Measurements from ENCODE around the gene TOX3. TPM values are rescaled to one million over a fixed set of nuclear protein-coding genes. Genes with fewer than 3 reads are reported as not detected.

The TOX3 gene
- total RNA-seq, 1 experiment from 2014 or later = 20.2 TPM

- no peak for DNase-seq
- H3K4me1 Mint-ChIP-seq = peaks cover 5% of the 10 kb centered on the region in 2 experiments; a peak in 3 of 4 replicates
- H3K4me3 Mint-ChIP-seq = no peak overlapping the region
Observed at GRCh38 chr16:52404546-52404945, 142.4 kb downstream of the TOX3 start.

More at GRCh38 chr16:52404546-52404945, 142.4 kb downstream of the TOX3 start:
- Histone ChIP-seq H3K27me3 (ENCODE audit: insufficient read depth, low read length) (no peaks in the 10 kb centered on the region), H3K9me3 (ENCODE audit: control insufficient read depth, low read depth, low read length) (no peaks in the 10 kb centered on the region), H4K20me1 (ENCODE audit: control insufficient read depth, insufficient read depth, insufficient read length) (no peaks in the 10 kb centered on the region), H3K56ac (ENCODE audit: insufficient read length, low read depth, low read length) (no peak overlapping the region), H3K23ac (ENCODE audit: insufficient read length, low read depth, low read length) (no peak overlapping the region), H2BK5ac (ENCODE audit: insufficient read length, low read length) (no peak overlapping the region), H3T11ph (ENCODE audit: low read length) (no peak overlapping the region), H2BK15ac (ENCODE audit: low read depth, low read length) (no peak overlapping the region), H3K79me2 (ENCODE audit: insufficient read depth, low read length) (no peaks in the 10 kb centered on the region), H3K4me1 (ENCODE audit: insufficient read depth, low read length) (no peaks in the 10 kb centered on the region; the same call in 1 of the 2 replicates), H4K8ac (replicated peaks; ENCODE audit: insufficient read length, low read depth, low read length) (no peak overlapping the region), H2AK5ac (ENCODE audit: insufficient read length, low read length) (no peak overlapping the region), H2BK120ac (ENCODE audit: low read depth, low read length, poor library complexity, severe bottlenecking) (no peak overlapping the region), H3K4ac (ENCODE audit: low read depth, low read length) (no peak overlapping the region), H3K18ac (ENCODE audit: insufficient read length, low read depth, low read length) (no peak overlapping the region), H4K91ac (ENCODE audit: insufficient read length, low read depth, low read length) (no peak overlapping the region), H3K14ac (ENCODE audit: insufficient read depth, low read length) (no peak overlapping the region), H3K9ac (ENCODE audit: extremely low read depth, insufficient read length, low read length) (no peak overlapping the region), H3K23me2 (ENCODE audit: insufficient read length, low read depth, low read length, poor library complexity, severe bottlenecking) (no peaks in the 10 kb centered on the region), H4K5ac (ENCODE audit: insufficient read length, low read depth, low read length) (no peak overlapping the region), H2BK12ac (ENCODE audit: insufficient read length, low read depth, low read length) (no peak overlapping the region), H3K4me2 (ENCODE audit: insufficient read depth, insufficient read length, low read length) (no peak overlapping the region), H2BK20ac (ENCODE audit: low read depth, low read length, poor library complexity, severe bottlenecking) (no peak overlapping the region), H3K79me1 (ENCODE audit: insufficient read depth, low read depth, low read length, poor library complexity, severe bottlenecking) (no peaks in the 10 kb centered on the region), H3K27ac (ENCODE audit: insufficient read length, low read depth, low read length) (no peak overlapping the region), H2AFZ (ENCODE audit: low read length) (no peak overlapping the region)
- Mint-ChIP-seq H3K36me3 (ENCODE audit: insufficient read depth in 1 of 3, low read depth in 3 of 3) (no peaks in the 10 kb centered on the region), H3K27ac (no peak overlapping the region), H3K27me3 (ENCODE audit: low read depth) (no peaks in the 10 kb centered on the region), H3K9me3 (no peaks in the 10 kb centered on the region)
- TF ChIP-seq CTCF (conservative IDR thresholded peaks at IDR 0.05) = no peak
- no CpG with 5 or more reads among the region's 2 CpGs for WGBS (ENCODE audit: extremely low coverage, insufficient read length, low lambda C conversion rate)

Data from H9 (cell line).